Dedifferentiated amniotic fluid mesenchymal stem cell (primary cell): ENCODE measurements around the gene ATRX.
"Not testable (repeated sequence)": the region's sequence is repeated elsewhere in the genome, so short reads cannot be mapped to it uniquely, and the experiment has no call there.

ENCODE experiments used
- DNase-seq: peaks from one replicate; pipeline ENCODE4 v3.0.0-alpha.2; 2016; ENCODE audit errors: extremely low spot score

The ATRX gene

DNA sequence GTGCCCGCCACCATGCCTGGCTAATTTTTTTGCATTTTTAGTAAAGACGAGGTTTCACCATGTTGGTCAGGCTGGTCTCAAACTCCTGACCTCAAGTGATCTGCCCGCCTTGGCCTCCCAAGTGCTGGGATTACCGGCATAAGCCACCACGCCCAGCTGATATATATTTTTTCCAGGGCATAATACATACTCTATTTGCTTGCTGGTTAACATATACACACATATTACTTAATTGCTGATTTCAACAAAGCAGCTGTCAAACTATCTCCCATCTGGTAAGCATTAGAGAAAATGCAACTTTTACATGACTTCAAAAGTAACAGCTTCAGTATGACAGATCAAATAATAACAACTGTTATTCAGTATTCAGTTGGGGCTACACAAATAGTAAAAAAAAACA, 164.6 kb downstream of the ATRX start:
- not testable (repeated sequence) for DNase-seq

DNA sequence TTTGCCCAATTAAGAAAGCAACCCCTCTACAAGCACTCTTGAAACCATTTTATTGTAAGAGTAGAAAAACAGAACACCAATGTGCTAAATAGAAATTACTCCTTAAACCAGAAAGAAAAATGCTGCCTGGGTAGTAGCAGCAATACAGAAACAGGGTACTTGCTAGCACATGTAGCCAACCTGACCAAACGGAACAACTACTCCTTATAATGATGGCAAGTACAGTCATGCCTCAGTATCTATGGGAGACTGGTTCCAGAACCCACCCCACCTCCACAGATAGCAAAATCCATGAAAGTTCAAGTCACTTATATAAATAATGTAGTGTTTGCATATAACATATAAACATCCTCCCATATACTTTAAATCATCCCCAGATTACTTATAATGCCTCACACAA, 168.8 kb downstream of the ATRX start:
- no peak for DNase-seq

DNA sequence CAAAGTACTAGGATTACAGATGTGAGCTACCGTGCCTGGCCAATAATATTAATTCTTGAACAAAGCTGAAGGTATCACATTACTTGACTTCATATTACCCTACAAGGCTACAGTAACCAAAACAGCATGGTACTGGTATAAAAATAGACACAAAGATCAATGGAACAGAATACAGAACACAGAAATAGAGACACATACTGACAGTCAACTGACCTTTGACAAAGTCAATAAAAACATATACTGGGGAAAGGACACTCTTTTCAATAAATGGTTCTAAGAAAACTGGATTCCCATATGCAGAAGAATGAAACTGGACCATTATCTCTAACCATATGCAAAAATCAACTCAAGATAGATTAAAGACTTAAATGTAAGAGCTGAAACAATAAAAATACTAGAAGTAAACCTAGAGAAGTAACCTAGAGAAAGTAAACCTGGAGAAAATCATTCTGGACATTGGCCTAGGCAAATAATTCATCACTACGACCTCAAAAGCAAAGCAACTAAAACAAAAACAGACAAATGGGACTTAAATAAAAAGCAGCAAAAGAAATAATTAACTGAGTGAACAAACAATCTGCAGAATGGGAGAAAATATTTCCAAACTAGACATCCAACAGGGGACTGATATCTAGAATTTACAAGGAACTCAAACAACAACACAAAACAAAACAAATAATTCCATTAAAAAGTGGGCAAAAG, 182.2 kb downstream of the ATRX start:
- DNase-seq: no peak

DNA sequence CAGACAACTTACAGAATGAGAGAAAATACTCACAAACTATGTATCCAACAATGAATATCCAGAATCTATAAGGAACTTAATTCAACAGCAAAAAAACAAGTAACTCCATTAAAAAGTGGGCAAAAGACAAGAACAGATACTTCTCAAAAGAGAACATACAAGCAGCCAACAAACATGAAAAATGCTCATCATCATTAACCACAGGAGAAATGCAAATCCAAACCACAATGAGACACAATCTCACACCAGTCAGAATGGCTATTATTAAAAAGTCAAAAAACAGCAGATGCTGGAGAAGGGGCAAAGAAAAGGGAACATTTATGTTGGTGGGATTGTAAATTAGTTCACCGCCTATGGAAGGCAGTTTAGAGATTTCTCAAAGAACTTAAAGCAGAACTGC, 188.5 kb downstream of the ATRX start:
- no peak for DNase-seq

DNA sequence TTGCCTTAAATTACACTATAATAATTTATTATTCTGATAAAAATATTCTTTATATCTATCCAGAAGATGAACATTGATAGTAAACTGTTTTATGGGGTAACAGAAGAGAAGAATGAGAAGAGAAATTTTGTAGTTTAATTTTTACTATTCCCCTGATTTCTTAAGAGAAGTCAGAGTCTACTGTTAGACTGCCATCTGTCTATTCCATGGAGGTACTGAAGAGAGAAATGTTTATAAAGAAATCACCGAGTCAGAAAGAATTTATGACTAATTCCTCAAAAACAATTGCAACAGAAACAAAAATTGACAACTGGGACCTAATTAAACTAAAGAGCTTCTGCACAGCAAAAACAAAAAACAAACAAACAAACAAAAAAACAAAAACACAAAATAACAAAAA, 188.9 kb downstream of the ATRX start:
- peak; percentile 20 for DNase-seq

DNA sequence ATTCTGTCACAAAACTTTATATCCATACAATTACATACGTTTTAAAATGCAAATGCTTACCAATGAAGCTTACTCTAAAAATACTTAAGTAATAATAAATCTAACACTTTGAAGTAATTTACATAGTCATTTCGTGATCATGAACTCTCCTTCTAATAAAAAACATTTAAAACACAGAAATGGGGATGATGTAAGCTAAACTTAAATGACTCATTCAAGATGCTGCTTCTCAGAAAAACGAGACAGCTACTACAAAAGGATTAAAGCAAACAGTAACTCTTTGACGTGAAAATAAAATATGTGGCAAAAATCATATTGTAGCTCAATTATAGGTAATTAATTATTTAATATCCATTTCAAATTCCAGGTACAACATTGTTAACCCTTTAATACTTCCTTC, 190.2 kb downstream of the ATRX start:
- no peak for DNase-seq

DNA sequence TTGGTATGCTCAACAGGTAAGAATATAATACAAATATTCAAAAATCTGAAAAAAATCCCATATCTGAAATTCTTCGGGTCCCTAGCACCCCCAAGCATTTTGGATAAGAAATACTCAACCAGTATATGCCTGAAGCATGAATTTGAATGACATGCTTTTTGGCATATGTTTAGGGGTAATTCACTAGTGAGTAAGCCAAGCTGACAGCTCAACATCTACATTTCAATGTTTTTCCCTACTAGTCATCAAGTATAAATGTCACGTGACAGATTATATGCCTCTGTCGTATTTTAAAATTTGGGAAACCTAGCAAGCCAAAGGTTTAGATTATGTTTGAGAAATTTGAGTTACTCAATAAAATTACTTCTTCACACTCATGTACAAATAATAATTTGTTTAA, 213.7 kb downstream of the ATRX start:
- no peak for DNase-seq

DNA sequence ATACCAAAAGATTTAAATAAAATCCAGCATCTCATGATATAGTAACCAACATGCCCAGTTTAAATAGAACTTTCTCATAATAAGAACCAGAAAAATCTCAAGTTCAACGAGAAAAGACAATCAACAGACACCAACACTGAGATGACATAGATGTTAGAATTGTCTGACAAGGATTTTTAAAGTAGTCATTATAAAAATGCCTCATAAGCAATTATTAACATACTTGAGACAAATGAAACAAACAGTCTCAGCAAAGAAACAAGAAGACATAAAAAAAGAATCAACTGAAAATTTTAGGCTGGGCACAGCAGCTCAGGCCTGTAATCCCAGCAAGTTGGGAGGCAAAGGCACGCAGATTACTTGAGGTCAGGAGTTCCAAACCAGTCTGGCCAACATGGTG, 220.7 kb downstream of the ATRX start:
- no peak for DNase-seq

DNA sequence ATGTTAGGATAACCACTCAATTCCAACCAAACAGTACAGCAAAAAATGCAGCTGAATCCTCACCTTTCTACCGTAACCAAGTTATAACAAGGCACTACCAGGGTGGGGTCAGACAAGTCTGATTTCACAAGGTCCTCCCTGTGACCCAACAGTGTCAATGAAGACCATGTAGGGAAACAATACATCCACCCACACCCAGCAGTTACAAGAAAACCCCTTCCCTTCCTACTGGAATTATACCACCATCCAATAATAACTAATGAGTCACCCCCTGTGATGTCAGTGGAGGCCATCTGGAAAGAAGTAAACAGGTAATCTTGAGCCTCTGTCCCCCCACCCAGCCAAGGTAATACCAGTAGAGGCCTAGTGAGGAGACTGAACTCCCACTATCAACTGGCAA, 221.2 kb downstream of the ATRX start:
- DNase-seq: no peak

DNA sequence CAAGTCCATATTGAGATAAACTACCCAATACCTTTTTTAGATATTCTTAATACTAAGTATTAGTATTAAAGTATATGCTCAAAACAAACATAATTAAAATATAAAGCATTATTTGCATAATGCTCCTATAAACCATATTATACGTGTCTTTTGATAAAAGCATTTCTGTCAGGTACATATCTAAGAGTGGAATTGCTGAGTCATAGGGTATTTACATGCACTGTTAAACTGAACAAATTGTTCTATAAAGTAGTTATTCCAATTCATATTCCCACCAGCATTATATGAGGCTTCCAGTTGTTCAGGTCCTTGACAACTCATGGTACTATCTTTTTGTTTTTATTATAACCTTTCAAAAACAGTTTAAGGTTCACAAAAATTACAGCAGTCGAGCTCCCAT, 224.6 kb downstream of the ATRX start:
- no peak for DNase-seq

DNA sequence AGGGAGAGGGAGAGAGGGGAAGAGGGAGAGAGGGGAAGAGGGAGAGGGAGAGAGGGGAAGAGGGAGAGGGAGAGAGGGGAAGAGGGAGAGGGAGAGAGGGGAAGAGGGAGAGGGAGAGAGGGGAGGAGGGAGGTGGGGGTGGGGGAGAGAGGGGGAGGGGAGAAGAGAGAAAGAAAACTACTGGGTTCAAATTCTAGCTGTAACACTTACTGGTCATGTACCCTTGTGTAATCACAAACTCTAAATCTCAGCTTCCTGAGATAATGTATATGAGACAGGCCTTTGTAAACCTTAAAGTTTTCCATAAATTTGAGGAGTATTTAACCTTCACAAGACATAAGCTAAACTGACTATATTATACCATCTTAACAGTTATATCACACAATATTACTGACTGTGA, 229.7 kb downstream of the ATRX start:
- DNase-seq: no peak

DNA sequence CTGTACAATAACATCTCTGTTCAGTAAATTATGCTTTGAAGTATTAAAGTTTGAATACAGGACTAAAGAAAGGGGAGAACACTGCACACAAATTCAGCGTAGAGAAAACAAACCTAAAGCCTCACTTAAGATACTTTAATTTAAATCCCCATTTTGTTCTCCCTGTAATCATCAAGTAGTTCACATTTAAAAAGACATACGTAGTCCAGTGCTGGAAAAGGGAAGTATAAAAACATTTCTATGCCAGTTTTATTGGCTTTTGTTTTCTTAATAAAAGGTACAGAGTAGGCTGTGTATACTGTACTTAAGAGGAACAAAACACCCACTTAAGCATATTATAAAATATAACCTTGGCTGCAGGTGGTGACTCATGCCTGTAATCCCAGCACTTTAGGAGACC, 237.3 kb downstream of the ATRX start:
- DNase-seq: no peak

DNA sequence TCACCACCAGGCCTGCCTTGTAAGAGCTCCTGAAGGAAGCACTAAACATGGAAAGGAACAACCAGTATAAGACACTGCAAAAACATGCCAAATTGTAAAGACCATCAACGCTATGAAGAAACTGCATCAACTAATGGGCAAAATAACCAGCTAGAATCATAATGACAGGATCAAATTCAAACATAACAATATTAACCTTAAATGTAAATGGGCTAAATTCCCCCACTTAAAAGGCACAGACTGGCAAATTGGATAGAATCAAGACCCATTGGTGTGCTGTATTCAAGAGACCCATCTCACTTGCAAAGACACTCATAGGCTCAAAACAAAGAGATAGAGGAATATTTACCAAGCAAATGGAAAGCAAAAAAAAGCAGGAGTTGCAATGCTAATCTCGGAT, 246.2 kb downstream of the ATRX start:
- DNase-seq: not testable (repeated sequence)

DNA sequence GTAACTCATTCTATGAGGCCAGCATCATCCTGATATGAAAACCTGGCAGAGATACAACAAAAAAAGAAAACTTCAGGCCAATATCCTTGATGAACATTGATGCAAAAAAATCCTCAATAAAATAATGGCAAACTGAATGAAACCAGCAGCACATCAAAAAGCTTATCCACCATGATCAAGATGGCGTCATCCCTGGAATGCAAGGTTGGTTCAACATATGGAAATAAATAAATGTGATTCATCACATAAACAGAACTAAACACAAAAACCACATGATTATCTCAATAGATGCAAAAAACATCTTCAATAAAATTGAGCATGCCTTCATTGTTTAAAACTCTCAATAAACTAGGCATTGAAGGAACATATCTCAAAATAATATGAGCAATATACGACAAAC, 254.8 kb downstream of the ATRX start:
- not testable (repeated sequence) for DNase-seq

DNA sequence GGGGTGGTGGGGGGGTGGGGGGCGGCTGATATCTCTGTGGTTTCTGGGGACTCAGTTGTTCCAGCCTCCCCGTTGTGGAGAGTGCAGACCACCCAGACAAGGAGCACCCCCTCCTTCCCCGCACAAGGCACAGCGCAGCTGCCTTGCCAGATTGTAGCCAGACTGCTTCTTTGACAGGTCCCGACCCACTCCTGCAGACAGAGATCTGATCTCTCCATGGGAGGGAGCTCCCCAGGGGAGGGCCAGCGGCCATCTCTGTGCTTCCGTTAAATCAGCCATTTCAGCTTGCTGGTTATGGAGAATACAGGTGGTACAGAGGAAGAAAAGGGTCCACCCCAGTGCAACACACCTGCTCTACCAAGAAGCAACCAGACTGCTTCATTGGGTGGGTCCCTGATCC, 258.0 kb downstream of the ATRX start:
- no peak for DNase-seq

DNA sequence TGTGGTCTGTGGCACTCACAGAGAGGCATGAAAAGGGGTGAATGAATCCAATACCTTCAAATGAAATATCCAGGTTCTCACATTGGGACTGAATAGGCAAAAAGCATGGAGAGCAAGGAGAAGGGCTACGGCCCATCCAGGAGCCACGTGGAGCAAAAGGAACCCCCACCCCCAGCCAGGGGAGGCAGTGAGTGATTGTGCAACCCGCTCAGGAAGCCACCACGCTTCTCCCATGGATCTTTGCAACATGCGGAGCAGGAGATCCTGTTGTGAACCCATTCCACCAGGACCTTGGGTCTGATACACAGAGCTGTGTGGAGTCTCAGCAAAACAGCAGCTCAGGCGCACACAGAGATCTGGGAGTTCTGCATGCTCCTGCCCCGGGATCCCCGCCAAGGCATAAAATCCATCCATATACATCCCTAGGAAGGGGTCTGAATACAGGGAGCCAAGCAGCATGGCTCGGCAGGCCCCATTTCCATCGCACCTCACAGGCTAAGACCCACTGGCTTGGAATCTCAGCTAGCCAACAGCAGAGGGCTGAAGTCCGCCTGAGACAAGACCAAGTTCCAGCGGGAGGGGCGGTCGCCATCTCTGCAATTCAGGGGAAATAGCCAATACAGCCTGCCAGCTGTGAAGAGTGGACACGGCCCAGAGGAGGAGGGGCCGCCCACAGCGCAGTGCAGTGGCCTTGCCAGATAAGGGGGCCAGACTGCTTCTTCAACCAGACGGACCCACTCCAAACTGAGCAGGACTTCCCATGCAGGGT, 258.6 kb downstream of the ATRX start:
- DNase-seq: no peak

DNA sequence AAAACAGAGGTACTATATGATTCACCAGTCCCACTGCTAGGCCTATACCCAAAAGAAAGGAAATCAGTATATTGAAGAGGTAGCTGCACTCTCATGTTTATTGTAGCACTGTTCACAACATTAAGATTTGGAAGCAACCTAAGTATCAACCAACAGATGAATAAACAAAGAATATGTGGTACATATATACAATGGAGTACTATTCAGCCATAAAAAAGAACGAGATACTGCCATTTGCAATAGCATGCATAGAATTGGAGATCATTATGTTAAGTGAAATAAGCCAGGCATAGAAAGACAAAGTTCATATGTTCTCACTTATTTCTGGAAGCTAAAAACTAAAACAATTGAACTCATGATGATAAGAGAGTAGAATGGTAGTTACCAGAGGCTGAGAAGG, 266.3 kb downstream of the ATRX start:
- no peak for DNase-seq

DNA sequence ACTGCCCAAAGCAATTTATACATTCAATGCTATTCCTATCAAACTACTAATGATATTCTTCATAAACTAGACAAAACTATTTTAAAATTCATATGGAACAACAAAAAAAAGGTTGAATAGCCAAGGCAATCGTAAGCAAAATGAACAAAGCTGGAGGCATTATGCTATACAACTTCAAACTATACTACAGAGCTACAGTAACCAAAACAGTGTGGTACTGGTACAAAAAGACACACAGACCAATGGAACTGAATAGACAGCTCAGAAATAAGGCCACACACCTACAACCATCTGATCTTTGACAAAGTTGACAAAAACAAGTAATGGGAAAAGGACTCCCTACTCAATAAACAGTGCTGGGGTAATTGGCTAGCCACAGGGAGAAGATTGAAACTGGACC, 271.8 kb downstream of the ATRX start:
- no peak for DNase-seq

DNA sequence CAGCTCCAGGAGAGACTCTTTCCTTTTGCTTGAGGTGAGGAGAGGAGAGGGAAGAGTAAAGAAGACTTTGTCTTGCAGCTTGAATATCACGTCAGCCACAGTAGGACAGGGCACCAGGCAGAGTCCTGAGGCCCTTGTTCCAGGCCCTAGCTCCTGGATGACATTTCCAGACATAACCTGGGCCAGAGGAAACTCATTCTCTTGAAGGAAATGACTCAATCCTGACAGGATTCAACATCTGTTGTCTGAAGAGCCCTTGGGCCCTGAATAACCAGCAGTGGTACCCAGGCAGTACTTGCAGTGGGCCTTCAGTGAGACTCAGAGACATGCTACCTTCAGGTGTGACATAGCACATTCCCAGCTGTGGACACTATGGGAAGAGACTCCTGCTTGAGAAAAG, 276.0 kb downstream of the ATRX start:
- no peak for DNase-seq

DNA sequence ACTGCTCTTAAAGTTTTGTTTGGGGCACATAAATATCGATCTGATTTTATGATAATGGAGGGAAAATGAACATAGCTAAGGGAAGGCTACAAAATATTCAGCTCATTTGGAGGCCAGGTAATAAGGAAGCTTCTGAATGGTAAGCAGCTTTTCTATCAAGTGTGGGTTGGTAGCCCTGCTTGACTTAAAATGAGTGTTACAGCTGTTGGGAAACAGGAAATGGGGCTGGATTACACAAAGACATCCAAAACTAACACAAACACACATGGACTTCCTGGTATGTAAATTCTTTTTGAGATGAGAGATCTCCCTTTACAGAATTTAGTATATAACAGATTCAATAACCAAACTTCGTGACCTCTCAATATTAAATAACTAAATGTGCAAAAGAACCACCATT, 280.8 kb downstream of the ATRX start:
- no peak for DNase-seq

DNA sequence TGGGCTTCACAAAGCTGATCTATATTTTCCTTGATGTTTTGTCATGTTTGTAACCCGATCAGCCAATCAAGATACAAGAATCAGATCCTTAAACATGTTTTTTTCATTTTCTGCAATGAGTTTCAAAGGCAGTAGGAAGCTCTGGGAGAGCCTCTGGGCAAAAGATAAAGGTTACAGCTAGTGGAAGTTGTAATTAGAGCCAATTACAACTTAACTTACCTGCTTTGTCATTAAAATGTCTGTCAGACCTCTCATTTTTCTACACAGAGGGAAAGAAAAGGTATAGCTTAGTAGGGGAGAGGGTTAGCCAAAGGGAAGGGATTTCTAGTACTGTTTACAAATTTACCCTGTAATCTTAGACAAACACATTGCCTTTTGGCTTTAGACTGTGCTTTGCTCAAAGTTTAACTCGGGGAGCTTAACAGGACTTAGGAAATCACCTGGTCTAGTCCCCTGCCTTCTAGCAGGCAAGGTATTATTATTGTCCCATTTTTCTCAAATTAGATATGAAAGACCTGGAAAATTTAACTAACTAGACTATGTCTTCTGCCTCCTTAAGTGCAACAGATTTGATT, 283.0 kb downstream of the ATRX start:
- DNase-seq: no peak

DNA sequence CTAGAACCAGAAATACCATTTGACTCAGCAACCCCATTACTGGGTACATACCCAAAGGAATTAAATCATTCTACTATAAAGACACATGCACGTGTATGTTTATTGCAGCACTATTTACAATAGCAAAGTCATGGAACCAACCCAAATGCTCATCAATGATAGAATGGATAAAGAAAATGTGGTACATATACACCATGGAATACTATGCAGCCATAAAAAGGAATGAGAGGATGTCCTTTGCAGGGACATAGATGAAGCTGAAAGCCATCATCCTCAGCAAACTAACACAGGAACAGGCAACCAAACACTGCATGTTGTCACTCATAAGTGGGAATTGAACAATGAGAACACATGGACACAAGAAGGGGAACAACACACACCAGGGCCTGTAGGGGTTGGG, 285.9 kb downstream of the ATRX start:
- not testable (repeated sequence) for DNase-seq
